CD4-positive, alpha-beta T cell treated with Interleukin-21 for 1 hour (primary cell): ENCODE data around the gene PHKA1.
"Not testable (repeated sequence)": the region's sequence is repeated elsewhere in the genome, so short reads cannot be mapped to it uniquely, and the experiment has no call there.

Source experiments
- DNase-seq: peaks from one replicate; pipeline ENCODE4 v3.0.0-alpha.2; 2020

PHKA1 gene

DNA sequence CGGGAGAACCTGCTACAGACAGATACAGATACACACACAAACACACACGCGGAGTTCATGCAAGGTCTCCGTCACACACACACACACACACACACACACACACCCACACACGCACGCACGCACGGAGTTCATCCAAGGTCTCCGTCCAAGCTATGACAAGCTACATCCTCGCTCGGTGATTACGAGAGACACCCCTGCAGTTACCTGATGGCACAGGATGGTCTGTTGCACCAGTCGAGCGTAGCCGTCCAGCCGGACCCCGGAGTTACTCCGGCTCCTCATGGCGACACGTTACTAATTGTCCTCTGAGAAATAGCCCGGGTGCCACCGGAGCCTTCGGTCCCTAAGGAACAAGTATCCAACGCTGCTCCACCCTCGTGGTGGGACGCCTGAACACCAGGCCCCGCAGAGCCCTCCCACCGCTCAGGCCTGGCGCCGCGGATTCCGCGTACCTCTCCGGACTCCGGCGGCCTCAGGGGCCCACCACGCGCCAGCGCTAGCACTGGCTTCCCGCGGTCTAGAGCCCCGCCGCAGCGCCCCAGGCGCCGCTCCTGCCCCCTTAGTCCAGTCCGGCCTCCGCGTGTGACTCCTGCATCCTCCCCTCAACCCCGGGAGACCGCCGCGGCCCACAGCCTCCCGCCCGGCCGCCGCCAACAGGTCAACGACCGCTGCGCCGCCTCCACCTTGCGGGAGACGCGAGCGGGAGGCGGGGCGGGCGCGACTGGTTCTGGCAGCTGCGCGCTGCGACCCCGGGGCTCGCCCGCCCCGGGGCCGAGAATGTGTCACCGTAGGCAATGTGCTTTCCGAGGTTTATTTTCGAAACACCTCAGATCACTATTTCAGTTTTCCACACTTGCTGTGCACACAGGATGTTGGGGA, at the start of gene PHKA1:
TSS of gene PHKA1 (minus strand) at position 708 of the 879 bp plus-strand sequence. CDS start at position 282, 426 bp downstream.
- peak; percentile 8 for DNase-seq

DNA sequence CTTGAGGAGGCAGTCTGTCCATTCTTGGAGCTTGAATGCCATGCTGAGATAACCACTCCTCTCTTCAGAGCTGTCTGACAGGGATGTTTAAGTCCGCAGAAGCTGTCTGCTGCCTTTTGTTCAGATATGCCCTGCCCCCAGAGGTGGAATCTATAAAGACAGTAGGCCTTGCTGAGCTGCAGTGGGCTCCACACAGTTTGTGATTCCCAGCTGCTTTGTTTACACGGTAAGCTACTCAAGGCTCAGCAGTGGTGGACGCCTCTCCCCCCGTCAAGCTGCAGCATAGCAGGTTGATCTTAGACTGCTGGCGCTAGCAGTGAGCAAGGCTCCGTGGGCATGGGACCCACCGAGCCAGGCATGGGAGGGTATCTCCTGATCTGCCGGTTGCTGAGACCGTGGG, 46.3 kb upstream of the PHKA1 start:
- DNase-seq: not testable (repeated sequence)

DNA sequence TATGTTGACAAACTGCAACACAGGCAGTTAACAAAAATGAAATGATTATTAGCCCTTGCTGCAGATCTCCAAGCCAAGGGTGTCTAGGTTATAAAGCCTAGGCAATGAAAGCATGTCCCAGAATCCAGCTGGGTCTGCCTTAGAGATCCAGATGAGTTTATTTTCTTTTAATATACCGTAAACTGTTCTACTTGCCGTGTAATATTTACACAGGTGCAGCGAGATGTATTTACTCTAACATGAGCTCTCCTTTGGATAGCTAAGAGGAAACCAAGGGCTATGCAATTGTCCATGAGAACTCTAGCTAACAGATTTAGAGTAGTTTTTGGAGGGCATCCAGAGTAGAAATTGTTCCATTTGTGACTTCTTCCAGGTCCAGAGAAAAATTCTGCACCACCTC, 34.4 kb upstream of the PHKA1 start:
- DNase-seq: not testable (repeated sequence)

DNA sequence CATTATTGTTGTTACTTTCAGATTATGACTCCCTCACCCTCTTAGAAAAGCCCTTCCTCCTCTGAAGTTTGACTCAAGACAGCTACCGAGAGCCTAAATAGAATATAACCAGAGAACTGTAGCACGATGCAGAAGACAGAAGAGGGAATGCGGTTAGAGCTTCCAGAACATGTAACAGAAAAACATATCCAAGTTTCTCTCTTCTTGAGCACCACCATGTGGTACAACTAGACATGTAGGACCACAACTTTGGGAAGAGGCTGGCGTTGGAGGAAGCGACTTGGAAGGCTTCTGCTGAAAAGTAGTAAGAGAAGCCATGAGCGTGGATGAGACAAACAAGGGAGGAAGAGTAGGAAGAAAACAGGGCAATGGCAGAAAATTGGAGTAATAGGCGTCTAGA, 31.4 kb upstream of the PHKA1 start:
- DNase-seq: not testable (repeated sequence)

DNA sequence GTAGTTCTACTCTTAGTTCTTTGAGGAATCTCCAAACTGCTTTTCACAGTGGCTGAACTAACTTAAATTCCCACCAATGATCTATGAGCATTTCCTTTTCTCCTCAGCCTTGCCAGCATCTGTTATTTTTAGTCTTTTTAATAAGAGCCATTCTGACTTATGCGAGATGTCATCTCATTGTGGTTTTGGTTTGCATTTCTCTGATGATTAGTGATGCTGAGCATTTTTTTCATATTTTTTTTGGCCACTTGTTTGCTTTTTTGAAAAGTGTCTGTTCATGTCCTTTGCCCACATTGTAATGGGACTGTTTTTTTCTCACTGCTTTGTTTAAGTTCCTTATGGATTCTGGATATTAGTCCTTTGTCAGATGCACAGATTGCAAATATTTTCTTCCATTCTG, 21.5 kb upstream of the PHKA1 start:
- no peak for DNase-seq

DNA sequence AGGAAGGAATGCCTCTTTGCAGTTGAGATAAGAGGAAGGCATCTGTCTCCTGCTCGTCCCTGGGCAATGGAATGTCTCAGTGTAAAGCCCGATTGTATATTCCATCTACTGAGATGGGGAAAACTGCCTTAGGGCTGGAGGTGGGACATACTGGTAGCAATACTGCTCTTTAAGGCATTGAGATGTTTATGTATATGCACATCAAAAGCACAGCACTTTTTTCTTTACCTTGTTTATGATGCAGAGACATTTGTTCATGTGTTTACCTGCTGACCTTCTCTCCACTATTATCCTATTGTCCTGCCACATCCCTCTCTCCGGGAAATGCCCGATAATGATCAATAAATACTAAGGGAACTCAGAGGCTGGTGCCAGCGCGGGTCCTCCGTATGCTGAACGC, 19.5 kb upstream of the PHKA1 start:
- not testable (repeated sequence) for DNase-seq

DNA sequence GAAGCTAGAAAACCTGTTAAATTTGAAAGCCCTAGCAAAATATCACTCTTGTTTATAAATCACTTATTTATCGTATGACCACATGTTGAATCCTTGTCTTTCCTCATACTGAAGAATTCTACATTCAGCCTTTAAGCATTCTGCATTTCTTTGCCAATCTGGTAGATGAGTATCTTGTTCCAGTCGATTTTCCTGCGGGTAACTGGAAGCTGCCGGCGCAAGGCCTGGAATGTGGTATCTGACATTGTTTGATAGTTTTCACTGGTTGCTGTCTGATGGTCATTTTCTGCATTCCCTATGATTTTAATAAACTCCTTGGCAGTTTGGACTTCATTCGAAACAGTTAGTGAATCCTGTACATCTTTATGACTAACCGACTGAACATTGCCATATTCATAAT, 13.7 kb upstream of the PHKA1 start:
- DNase-seq: no peak

DNA sequence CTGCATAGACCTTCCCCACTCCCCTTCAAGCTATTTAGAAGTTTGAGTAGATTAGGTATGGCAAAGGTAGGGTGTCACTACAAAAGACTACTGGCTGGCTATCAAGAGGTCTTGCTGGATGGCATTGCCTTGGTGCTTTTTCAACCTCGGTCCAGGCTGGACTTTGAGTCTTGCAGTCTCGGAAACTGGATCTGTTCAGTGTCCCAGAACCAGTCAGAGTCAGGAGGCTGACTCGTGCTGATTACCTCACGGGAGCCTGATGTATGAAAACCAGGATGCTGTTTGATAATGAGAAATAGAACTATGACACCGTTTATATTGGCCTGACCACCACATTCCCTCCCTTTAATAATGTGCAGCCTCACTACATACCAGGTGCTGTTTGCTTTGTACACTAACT, 2.7 kb upstream of the PHKA1 start:
- DNase-seq: no peak

DNA sequence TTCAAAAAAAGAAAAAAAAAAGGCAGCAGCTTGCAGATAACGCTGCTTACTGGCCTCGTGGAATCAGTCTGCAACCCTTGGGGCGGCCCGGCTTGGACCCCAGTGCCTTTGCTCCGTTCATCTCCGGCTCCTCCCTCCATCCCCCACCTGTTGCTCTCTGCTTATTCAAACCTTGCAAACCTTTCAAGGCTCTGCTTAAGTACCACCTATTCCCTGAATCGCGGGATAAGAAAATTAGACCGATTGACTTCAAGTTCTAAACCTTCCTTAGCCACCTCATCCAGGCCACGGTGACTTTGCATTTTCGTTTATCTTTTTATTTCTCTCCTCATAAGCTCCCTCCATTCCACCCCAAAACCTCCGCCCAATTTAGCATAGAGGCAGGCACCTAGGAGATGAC, 1.4 kb upstream of the PHKA1 start:
- no peak for DNase-seq

DNA sequence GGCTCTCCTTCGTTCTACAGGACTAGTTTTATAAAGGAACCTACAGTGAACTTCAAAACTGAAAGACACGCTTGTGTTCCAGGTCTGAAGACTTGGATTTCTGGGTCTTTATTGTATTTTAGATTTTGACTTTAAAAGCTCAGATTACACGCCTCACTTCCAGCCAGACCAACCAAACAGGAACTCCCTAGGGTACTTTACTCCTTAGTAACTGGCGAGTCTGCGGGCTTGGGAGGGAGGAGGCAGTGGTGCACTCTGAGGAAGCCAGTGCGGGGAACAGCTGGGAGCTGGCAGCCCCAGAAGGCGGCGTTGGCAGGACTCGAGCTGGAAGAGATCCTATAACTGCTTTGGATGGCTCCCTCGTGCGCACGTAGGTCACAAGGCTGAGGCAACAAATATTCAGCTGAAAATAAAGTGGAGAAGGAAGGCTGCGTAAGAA, 391 bp upstream of the PHKA1 start:
- no peak for DNase-seq

DNA sequence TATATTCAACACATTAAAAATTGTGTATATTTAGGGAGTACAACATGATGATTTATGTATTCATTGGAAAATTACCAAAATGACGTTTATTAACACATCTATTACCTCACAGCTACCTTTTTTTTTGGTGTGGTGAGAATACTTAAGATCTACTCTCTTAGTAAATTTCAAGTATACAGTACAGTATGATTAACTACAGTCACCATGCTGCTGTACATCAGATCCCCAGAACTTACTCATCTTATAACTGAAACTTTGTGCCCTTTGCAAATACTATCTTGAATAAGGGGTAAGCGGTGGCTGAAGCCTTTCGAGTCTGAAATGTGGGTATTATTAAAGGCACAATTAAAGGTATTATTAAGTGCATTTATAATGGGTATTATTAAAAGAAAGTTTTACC, 976 bp downstream of the PHKA1 start:
- DNase-seq: no peak

DNA sequence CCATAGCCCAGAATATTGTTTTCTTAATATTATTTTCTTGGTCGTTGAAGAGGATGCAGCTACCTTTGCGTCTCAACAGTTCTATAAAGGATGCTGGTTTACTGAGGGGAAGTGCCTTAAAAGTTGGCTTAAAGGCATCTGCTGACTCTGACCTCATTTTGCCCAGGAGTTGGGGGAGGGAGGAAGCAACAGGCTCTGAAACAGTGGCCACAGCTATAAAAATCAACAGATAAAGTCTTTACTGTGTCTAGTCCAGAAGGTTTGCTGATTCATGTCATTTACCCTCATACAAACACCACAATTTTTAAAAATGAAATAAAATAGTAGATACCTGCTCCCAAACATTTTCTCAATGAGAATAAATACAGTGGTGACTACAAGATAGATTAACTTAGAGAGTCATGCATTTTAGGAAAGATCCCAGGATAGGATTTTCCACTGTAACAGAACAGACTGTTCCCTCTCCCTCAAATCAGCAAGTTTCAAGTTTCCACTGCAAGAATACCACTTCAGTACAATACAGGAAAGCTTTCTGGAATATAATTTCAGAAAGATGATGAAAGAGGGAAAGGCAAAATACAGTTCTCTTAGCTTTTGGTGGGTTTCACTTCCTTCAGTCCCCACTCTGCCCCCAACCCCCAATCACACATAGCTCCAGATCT, 1.9 kb downstream of the PHKA1 start:
- no peak for DNase-seq

DNA sequence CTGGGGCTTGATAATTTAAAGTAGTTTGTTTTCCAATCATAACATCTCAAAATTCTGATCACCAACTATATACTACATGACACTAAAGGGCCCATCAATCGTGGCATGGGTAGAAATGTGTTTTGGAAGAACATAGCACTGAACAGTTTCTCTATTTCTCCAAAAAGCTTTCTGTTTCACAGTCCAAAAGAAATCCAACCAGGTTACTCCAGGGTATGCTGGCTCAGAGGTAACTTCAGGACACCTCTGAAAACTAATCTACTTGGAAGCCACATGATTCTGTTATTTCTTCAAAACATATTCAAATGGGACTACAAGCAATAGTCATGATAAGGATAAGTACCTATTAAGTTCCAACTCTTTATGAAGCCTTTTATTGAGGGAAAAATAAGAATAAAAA, 8.3 kb downstream of the PHKA1 start:
- no peak for DNase-seq

DNA sequence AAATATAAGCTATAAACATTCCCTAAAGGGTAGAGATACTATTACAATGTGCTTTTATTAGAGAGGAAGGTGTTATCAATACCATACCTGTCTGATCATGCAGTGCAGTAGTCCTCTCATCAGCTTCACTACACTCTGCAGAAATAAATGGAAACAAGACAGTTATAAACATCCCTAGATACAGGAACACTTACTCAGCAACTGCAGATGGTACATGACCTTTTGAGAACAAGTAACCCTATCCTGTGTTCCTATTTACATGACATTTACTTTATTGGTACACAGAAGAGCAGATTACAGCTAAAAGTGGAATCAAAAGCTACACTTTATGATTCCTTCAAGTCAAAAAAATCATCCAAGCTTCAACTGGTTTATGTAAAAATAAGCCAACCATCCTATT, 9.0 kb downstream of the PHKA1 start:
- no peak for DNase-seq

DNA sequence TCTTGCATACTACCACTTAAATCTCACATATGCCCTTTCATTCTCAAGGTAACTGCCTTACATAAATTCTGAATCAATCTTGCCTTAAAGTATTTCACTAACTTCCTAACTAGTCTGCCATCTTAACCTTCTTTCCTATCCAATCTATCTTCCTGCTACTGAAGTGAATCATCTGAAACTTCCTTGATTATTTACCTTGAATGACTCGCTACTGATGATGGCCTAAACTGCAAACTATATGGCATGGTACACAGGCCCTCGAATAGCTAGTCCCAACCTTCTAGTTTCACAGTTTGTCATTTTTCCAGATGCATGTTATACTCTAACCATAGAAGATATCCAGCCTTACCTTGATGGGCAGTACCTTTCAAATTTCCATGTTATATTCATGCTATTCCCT, 19.9 kb downstream of the PHKA1 start:
- DNase-seq: no peak

DNA sequence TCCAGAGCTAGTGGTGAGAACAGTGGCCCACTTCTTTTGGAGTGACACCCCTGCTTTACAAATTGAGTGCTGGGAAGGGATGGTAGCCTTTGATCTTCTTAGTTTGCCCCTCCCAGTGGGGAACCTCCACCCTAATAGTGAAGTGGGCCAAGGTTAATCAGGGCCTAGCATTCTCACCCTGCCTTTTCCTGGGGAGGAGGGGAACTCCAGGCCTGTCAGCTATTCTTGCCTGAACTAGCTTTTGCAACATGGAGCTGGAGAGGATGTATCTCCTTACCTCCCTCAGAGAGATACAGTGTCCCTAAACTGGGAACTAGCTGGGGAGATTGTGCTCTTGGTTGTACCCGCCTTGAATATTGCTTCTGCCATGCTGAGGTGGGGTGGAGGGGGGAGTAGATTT, 20.6 kb downstream of the PHKA1 start:
- DNase-seq: no peak

DNA sequence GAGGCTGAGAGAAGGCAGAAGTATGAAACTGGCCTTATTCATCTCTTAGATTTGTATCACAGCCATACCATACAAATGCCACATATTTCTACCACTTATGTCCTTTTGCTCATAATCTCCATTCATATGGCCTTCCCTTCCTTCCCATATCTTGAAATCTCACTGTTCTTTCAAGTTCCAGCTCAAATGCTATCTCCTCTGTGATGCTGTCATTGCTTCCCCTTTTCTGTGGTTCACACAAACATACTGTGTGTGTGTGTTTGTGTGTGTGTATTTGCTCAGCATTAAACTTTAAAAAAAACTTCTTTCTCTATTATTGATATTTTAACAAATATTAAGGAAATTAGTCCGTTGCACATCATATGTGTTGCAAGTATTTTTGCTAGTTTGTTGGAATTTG, 26.7 kb downstream of the PHKA1 start:
- DNase-seq: no peak

DNA sequence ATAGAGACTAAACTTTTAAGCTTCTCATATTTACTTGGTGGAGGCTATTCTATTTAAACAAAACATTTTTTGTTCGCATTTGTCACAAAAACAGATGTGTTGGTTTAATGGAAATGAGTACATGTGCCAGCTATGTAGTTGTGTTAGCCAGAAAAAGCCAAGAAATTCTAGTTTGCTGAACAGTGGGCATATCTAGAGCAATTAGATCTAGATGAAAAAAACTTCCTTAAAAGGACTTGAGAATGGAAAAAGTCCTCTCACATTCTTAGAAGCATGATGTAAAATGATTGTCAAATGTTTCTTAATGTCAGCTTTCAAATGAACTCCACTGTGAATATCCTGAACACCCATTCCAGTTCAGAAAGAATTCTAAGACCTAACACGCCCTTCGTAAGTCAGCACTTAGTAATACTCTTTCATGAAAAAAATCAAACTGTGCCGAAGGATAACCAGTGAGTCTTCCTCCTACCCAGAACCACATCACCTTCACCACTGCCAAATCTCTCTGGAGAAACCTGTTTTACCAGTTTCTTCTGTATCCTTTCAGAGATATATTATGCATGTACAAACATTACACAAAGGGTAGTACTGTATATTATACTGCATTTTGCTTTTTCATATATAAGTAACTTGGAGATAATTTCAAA, 28.2 kb downstream of the PHKA1 start:
- DNase-seq: no peak

DNA sequence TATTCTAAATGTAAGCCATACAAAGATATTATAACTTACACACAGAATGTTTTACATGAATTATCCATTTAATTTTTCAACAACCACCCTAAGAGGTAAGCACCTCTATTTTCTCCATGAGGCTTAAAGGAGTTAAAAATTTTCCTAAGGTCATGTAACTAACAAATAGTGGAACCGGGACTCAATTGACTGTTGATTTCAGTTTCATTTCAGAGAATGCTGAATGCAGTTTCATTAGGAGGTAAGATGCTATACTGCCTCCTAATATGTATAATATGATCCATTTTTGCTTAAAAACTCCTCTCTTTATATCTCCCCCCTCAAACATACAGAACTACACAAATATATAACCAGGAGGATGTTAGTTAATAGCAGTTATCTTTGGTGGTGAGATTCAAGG, 29.1 kb downstream of the PHKA1 start:
- DNase-seq: no peak

DNA sequence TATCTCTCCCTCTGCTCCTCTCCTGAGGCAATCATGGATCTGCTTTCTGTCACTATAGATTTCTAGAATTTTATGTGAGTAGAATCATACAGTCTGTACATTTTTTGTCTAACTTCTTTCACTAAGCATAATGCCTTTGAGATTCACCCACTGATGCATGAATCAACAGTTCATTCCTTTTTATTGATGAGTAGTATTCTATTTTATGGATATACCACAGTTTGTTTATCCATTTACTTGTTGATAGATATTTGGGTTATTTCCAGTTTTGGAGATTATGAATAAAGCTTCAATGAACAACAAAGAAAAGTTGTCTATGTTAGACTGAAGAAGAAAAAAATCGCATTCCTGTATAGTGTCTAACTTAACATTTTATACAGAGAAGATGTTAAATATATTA, 30.5 kb downstream of the PHKA1 start:
- DNase-seq: no peak

DNA sequence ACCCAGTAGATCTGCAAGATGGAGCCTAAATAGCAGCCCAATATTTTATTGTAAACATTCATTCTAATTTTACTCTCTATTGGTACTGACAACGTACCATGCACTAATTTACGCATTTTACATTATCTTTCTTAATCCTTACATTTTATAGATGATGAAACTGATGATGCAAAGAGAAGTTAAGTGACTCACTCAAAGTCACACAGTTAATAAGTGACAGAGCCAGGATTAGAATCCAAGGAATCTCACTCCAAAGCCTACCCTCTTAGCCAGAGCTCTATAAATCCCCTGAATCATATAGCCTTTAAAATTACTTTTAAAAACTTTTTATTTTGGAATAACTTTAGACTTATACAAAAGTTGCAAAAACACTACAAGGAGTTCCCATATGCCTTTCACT, 37.6 kb downstream of the PHKA1 start:
- no peak for DNase-seq

DNA sequence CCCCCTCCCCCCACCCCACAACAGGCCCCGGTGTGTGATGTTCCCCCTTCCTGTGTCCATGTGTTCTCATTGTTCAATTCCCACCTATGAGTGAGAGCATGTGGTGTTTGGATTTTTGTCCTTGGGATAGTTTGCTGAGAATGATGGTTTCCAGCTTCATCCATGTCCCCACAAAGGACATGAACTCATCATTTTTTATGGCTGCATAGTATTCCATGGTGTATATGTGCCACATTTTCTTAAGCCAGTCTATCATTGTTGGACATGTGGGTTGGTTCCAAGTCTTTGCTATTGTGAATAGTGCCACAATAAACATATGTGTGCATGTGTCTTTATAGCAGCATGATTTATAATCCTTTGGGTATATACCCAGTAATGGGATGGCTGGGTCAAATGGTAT, 40.2 kb downstream of the PHKA1 start:
- DNase-seq: not testable (repeated sequence)

DNA sequence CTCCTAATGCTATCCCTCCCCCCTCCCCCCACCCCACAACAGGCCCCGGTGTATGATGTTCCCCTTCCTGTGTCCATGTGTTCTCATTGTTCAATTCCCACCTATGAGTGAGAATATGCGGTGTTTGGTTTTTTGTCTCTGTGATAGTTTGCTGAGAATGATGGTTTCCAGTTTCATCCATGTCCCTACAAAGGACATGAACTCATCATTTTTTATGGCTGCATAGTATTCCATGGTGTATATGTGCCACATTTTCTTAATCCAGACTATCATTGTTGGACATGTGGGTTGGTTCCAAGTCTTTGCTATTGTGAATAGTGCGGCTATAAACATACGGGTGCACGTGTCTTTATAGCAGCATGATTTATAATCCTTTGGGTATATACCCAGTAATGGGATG, 44.6 kb downstream of the PHKA1 start:
- DNase-seq: not testable (repeated sequence)

DNA sequence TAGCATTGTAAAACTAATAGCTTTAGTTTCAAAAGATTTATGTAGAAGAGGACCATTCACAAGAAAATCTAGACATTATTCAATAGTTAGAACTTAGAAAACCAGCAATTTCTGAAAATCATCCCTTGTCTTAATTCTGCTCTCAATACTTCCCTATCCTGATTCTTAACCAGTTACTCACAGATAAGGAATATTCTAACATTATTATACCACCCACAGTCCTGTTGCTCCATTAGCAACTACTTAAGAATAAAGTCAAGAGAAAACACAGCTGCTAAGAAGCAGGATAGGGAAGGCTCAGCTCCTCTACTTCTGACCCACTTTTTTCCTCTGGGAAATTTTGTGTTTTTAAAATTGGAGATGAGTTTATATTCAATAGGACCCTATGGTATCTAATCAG, 47.7 kb downstream of the PHKA1 start:
- no peak for DNase-seq
